Central memory CD8-positive, alpha-beta T cell (primary cell): ENCODE data around the gene CDH11.

Experiments
- ATAC-seq: fragments of 150-1000 bp; cut with Tn5 transposase; replicated peaks from 2 replicates; pipeline ENCODE4 v1.10.0; 2022; ENCODE audit warnings: mild to moderate bottlenecking, moderate FRiP score, moderate number of reproducible peaks; ENCODE audit not compliant: poor library complexity, severe bottlenecking; ENCODE audit errors: extremely low read depth
- DNase-seq, 2 donors: peaks; one replicate each; pipeline ENCODE4 v3.0.0; 2021; ENCODE audit warnings: low spot score in 2 of 2
- H3K27ac Mint-ChIP-seq: one replicate; pipeline ENCODE4 v1.8.0; 2022; ENCODE audit warnings: low read depth, mild to moderate bottlenecking, moderate library complexity, mixed read lengths
- H3K27me3 Mint-ChIP-seq: one replicate; pipeline ENCODE4 v1.8.0; 2022; ENCODE audit warnings: mixed read lengths
- H3K36me3 Mint-ChIP-seq: one replicate; pipeline ENCODE4 v1.8.0; 2022; ENCODE audit warnings: mild to moderate bottlenecking, moderate library complexity, mixed read lengths; ENCODE audit not compliant: insufficient read depth
- H3K4me1 Mint-ChIP-seq: one replicate; pipeline ENCODE4 v1.8.0; 2022; ENCODE audit warnings: mixed read lengths
- H3K4me3 Mint-ChIP-seq: one replicate; pipeline ENCODE4 v1.8.0; 2022; ENCODE audit warnings: mild to moderate bottlenecking, moderate library complexity, mixed read lengths
- H3K9me3 Mint-ChIP-seq: one replicate; pipeline ENCODE4 v1.8.0; 2022; ENCODE audit warnings: mixed read lengths

Gene CDH11

GRCh38 chr16:65077181-65077580 lies 44.7 kb downstream of the CDH11 start:
- no peaks in the 10 kb centered on the region for H3K36me3 Mint-ChIP-seq

GRCh38 chr16:65075877-65076276 lies 46.0 kb downstream of the CDH11 start:
- Mint-ChIP-seq H3K27ac (no peak overlapping the region), H3K4me3 (no peak overlapping the region), H3K36me3 (no peaks in the 10 kb centered on the region), H3K27me3 (no peaks in the 10 kb centered on the region), H3K4me1 (no peaks in the 10 kb centered on the region), H3K9me3 (peaks cover 17% of the 10 kb centered on the region)
- no peak for DNase-seq
- ATAC-seq, result no peak

More at GRCh38 chr16:65077181-65077580, 44.7 kb downstream of the CDH11 start:
- Mint-ChIP-seq H3K27ac (no peak overlapping the region), H3K4me1 (no peaks in the 10 kb centered on the region), H3K4me3 (no peak overlapping the region), H3K27me3 (no peaks in the 10 kb centered on the region), H3K9me3 (peaks cover 10% of the 10 kb centered on the region)
- DNase-seq (no peak), ATAC-seq (no peak)

- Mint-ChIP-seq H3K27ac (no peak overlapping the region), H3K36me3 (no peaks in the 10 kb centered on the region), H3K4me3 (no peak overlapping the region), H3K9me3 (peaks cover 19% of the 10 kb centered on the region), H3K4me1 (no peaks in the 10 kb centered on the region), H3K27me3 (no peaks in the 10 kb centered on the region)
- ATAC-seq (no peak), DNase-seq (no peak)
Observed at GRCh38 chr16:65071433-65072311, 50.2 kb downstream of the CDH11 start.

GRCh38 chr16:65070831-65071432 lies 50.9 kb downstream of the CDH11 start:
- Mint-ChIP-seq H3K27me3 (no peaks in the 10 kb centered on the region), H3K9me3 (peaks cover 23% of the 10 kb centered on the region), H3K36me3 (no peaks in the 10 kb centered on the region), H3K4me1 (no peaks in the 10 kb centered on the region), H3K27ac (no peak overlapping the region), H3K4me3 (no peak overlapping the region)
- ATAC-seq (no peak), DNase-seq (no peak)

GRCh38 chr16:65069766-65070165 lies 52.1 kb downstream of the CDH11 start:
- Mint-ChIP-seq H3K4me1 (no peaks in the 10 kb centered on the region), H3K4me3 (no peak overlapping the region), H3K9me3 (peaks cover 32% of the 10 kb centered on the region), H3K27ac (no peak overlapping the region), H3K27me3 (no peaks in the 10 kb centered on the region), H3K36me3 (no peaks in the 10 kb centered on the region)
- DNase-seq (no peak), ATAC-seq (no peak)

GRCh38 chr16:65069065-65069464 lies 52.8 kb downstream of the CDH11 start:
- H3K4me1 Mint-ChIP-seq, result no peaks in the 10 kb centered on the region
- H3K4me3 Mint-ChIP-seq, result no peak overlapping the region
- DNase-seq (no peak), ATAC-seq (no peak)
- peaks cover 28% of the 10 kb centered on the region for H3K9me3 Mint-ChIP-seq
- H3K36me3 Mint-ChIP-seq, result no peaks in the 10 kb centered on the region
- H3K27ac Mint-ChIP-seq, result no peak overlapping the region
- no peaks in the 10 kb centered on the region for H3K27me3 Mint-ChIP-seq

GRCh38 chr16:65068151-65068740 lies 53.6 kb downstream of the CDH11 start:
- Mint-ChIP-seq H3K4me1 (no peaks in the 10 kb centered on the region), H3K9me3 (peaks cover 28% of the 10 kb centered on the region), H3K27ac (no peak overlapping the region), H3K27me3 (no peaks in the 10 kb centered on the region), H3K36me3 (no peaks in the 10 kb centered on the region), H3K4me3 (no peak overlapping the region)
- no peak for DNase-seq
- ATAC-seq, result no peak

- Mint-ChIP-seq H3K4me3 (no peak overlapping the region), H3K4me1 (no peaks in the 10 kb centered on the region), H3K9me3 (peaks cover 27% of the 10 kb centered on the region), H3K36me3 (no peaks in the 10 kb centered on the region), H3K27ac (no peak overlapping the region), H3K27me3 (no peaks in the 10 kb centered on the region)
- DNase-seq, result no peak
- no peak for ATAC-seq
Observed at GRCh38 chr16:65066651-65067050, 55.2 kb downstream of the CDH11 start.

GRCh38 chr16:65065031-65065430 lies 56.8 kb downstream of the CDH11 start:
- H3K27me3 Mint-ChIP-seq, result no peaks in the 10 kb centered on the region
- H3K9me3 Mint-ChIP-seq, result peaks cover 21% of the 10 kb centered on the region
- ATAC-seq (no peak), DNase-seq (no peak)
- no peak overlapping the region for H3K4me3 Mint-ChIP-seq
- H3K36me3 Mint-ChIP-seq, result peaks cover 1% of the 10 kb centered on the region
- H3K27ac Mint-ChIP-seq, result no peak overlapping the region
- H3K4me1 Mint-ChIP-seq, result no peaks in the 10 kb centered on the region

- no peak overlapping the region for H3K27ac Mint-ChIP-seq
- no peak overlapping the region for H3K4me3 Mint-ChIP-seq
- no peaks in the 10 kb centered on the region for H3K27me3 Mint-ChIP-seq
Observed at GRCh38 chr16:65064131-65064530, 57.7 kb downstream of the CDH11 start.

GRCh38 chr16:65062736-65063583 lies 58.9 kb downstream of the CDH11 start:
- Mint-ChIP-seq H3K4me1 (no peaks in the 10 kb centered on the region), H3K27me3 (no peaks in the 10 kb centered on the region), H3K36me3 (peaks cover 2% of the 10 kb centered on the region), H3K4me3 (no peak overlapping the region), H3K9me3 (peaks cover 21% of the 10 kb centered on the region), H3K27ac (no peak overlapping the region)
- no peak for DNase-seq
- ATAC-seq, result no peak

More at GRCh38 chr16:65064131-65064530, 57.7 kb downstream of the CDH11 start:
- ATAC-seq (no peak), DNase-seq (no peak)
- peaks cover 2% of the 10 kb centered on the region for H3K36me3 Mint-ChIP-seq
- peaks cover 21% of the 10 kb centered on the region for H3K9me3 Mint-ChIP-seq
- H3K4me1 Mint-ChIP-seq, result no peaks in the 10 kb centered on the region

GRCh38 chr16:65061935-65062518 lies 59.8 kb downstream of the CDH11 start:
- no peaks in the 10 kb centered on the region for H3K4me1 Mint-ChIP-seq
- H3K27me3 Mint-ChIP-seq, result no peaks in the 10 kb centered on the region
- H3K27ac Mint-ChIP-seq, result no peak overlapping the region
- ATAC-seq, result no peak
- H3K4me3 Mint-ChIP-seq, result no peak overlapping the region
- H3K36me3 Mint-ChIP-seq, result peaks cover 2% of the 10 kb centered on the region
- H3K9me3 Mint-ChIP-seq, result peaks cover 21% of the 10 kb centered on the region
- no peak for DNase-seq
